ENCODE results near the gene HNF1B.
"Not testable (repeated sequence)": the region's sequence is repeated elsewhere in the genome, so short reads cannot be mapped to it uniquely, and the experiment has no call there.

HNF1B gene

DNA sequence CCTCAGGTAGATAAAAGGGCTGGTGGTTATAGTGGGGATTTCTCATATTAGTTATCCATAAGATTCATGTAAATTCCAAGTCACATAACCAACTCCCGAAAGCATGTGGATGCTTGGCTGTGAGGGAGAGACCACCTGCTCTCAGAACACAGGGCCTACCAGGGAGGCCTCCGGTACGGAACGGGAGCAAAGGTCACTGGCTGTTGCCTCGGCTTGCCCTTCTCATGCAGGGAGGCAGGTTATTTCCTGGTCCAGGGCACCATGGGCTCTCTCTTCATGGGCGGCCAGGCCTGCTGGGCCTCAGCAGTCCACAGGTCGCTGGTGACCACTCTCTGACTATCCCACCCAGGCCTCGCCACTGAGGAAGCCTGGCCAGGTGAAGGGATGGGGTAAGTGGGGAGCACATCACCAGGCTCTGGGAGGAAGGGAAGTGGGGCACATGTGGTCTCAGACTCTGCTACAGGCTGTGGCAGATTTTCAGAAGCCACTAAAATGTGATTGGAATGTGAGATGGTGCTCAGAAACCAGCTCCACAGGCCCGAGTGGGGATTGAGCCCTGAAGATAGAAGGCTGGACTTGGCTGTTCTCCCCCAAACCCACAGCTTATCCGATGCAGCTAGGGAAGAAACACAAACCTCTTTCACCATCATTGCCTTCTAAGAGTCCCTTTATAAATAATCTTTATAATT is 45.4 kb downstream of the HNF1B start:
- no peak for DNase-seq

DNA sequence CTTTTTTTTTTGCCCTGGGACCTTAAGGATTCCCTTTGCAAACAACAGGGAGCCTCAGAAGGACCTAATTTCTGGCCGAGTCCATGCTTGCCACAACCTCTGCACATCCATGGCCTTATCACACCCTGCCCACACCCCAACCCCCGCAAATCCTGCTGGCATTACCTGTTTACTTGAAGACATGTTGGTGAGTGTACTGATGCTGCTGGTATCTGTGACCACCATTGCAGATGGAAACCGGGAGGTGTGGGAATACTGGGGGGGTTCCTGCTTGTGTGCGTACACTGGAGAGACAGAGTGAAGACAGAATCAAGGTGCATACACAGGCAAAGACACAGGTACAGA is 46.0 kb downstream of the HNF1B start:
- DNase-seq: no peak

DNA sequence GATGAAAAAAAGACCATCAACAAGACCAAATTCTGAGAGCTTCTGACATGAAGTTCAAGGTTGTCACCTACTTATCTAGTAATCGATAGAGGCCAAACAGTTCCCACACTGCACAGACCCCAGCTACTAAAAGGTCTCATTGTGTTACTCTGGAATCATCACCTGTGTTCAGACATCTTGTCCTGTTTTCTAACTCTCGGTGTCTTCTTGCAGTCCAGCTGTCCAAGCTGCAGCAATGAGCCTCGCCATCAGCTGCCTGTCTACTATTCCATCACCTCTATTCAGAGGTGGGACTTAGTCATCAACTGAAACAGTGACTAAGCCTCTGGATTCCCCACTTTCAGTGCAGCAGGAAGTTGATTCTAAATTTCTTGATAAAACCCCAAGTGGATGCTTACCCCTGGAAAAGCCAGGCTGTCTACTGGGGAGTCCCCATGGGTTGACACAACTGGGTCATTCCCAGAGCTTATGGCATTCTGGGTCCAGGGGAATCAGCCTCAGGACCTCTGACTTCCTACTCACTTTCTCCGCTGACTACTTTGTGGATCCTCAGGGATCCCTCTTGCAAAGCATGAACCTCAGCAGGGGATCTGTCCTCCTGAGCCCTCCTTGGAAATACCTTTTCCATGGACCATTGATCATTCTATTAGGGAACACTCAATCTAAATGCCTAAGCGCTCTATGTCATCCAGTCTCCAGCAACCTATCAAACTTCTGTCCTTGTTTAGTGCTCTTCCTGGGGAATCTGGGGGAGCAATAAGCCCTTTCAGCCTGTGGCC is 46.5 kb downstream of the HNF1B start:
- DNase-seq: no peak

DNA sequence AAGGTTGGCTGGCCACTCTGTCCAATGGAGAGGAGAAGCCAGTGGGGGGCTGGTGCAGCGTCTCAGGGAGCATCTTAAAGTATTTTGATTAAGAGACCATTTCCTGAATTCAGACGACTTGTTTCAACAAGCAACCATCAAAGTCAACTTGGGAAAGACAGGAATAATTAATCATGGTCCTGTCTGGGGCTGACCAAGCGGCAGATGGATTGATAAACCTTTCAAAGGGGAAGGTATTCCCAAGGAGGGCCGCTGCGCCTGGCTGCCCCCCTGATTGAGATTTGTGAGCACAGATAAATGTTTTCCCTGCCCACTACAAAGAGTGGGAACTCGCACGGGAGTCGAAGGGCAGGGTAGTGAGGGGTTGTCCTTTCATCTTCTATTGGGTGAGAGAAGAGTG is 47.5 kb downstream of the HNF1B start:
- DNase-seq: no peak

DNA sequence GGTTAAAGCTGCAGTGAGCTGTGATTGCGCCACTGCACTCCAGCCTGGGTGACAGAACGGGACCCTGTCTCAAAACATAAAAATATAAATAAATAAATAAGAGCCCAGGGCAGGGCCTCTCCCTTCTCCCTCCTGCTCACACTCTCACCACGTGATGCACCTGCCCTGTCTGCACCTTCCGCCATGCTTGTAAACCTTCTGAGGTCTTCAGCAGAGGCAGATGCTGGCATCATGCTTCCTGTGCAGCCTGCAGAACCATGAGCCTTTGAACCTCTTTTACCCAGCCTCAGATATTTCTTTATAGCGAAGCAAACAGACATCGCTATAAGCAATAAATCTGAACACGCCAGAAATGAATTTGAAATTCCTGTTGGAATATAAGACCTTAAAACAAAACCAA is 48.5 kb downstream of the HNF1B start:
- DNase-seq: no peak

DNA sequence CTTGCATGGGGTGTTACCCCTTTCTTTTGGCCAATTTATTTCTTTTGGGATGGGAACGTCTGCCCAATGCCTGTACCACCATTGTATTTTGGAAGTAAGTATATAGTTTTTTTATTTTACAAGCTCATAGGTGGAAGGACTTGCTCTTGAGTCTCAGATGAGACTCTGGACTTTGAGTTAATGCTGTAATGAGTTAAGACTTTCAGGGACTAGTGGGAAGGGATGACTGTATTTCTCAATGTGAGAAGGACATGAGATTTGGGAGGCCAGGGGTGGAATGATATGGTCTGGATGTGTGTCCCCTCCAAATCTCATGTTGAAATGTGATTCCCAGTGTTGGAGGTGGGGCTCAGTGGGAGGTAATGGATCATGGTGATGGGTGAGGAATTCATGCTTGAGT is 49.1 kb downstream of the HNF1B start:
- no peak for DNase-seq

DNA sequence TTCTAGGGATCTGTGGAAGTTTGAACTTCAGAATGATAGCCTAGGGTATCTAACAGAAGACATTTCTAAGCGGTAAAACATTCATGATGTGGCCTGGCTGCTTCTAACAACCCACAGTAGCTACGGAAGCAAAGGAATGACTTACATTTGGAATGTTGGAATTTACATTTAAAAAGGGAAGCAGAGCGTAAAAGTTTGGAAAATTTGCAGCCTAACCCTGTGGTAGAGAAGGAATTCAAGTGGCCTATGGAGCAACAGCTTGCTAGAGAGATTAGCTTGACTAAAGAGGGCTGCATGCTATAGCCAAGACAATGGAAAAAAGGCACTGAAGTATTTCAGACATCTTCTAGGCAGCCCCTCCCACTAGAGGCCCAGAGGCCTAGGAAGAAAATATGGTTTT is 50.1 kb downstream of the HNF1B start:
- no peak for DNase-seq

DNA sequence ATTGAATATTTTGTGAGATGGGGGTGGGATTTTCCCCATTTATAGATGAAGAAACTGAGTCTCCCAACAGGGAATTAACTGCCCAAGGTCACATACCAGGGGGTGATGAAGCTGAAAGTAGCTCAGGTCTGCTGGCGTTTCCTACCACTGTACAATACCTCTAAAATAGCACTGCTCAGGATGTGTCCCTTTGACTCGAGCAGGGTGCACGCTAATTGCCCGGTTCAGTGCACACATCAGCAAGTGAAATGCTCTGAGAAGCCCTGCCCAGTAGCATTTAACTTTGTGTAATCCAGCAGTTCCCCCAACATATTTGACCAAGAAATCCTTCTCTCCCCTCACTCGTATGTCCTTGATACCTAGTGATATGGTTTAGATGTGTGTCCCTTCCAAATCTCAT is 51.5 kb downstream of the HNF1B start:
- DNase-seq: no peak

DNA sequence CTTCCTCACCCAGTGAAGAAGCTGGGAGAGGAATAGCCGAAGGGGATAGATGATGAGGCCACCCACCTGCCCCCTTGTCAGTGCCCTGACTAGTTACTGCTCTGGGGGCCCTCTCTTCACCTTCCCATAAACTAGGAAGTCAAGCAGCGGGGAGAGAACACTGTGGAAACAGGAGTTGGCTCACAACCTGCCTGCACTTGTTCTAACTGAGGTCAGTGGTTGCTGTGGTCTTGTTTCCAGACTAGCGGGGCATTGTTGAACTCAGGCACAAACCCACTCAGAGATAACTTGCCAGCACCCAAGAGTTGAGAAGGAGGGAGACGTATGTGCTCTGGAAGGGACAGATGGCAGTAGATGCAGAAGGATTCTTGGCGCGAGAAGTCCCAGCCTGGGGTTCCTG is 53.1 kb downstream of the HNF1B start:
- no peak for DNase-seq

DNA sequence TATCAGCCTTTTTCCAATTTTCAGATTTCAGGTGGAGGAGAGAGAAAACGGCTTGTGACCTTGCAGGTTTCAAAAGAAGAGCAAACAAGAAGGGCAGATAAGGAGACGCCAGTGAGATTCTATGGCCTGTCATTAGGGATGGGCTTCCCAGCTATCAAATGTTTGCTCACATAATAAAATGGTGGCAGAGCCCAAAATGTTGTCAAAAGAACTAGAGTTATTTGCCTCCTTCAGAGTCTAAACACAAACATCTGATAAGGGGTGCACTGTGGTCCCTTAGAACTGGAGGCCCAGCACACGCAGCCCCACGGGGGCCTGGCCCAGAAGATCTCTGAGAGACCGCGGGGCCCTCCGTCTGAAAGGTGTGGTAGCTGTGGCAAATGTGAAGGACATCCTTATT is 55.5 kb downstream of the HNF1B start:
- no peak for DNase-seq

DNA sequence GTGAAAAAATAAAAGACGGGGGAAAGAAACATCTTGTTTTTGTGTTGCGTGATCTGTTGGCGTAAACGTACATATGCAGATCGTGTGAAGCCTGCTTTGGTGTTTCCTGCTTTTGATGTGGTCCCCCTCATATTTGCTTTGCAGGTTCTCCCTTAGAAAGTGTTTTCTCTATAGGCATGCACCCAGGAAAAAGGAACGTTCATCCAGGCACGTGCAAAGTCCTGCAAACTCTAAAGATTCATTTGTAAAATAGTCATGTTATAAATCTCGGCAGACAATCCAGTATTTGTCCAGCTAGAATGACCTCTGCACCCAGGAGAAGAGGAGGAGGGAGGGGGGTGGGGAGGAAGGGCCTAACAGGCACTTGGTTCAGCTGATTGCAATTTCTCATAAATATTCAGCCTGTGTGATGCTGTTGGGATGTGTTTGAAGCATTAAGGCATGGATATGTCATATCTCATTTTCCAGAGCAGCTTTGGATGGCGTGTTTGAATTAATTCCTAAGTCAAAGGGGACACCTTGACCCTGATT is 61.3 kb downstream of the HNF1B start:
- no peak for DNase-seq

DNA sequence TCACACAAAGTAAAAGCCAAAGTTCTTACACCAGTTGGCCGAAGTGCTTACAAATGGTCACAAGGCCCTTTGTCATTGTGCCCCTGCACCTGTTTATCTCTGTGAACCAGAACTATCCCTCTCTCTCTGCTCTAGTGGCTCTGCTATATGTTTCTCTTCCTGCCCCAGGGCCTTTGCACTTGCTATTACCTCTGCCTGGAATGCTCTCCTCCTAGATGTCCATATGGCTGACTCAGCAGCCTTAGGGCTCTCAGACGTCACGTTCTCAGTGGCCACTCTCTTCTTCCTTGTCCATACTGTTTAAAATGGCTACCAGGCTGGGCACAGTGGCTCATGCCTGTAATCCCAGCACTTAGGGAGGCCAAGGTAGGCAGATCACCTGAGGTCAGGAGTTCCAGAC is 62.9 kb downstream of the HNF1B start:
- DNase-seq: no peak

DNA sequence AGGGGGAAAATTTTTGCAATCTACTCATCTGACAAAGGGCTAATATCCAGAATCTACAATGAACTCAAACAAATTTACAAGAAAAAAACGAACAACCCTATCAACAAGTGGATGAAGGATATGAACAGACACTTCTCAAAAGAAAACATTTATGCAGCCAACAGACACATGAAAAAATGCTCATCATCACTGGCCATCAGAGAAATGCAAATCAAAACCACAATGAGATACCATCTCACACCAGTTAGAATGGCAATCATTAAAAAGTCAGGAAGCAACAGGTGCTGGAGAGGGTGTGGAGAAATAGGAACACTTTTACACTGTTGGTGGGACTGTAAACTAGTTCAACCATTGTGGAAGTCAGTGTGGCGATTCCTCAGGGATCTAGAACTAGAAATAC is 64.9 kb downstream of the HNF1B start:
- DNase-seq: not testable (repeated sequence)

DNA sequence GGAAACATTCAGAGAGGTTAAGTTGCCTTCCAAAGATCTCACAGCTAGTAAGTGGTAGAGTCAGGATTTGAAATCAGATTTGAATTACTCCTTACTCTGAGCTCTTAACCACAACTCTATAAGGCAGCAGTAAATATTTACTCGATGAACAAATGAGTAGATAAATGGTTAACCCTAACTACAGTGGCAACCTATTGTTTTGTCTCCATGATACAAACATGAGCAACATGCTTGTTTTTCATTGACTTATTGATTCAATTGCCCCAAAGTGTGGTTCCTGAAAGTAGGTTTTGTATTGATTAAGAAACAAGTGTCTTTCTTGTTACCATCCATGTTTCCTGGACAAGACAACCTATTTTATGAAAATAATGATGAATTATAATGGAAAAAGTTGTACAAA is 66.8 kb downstream of the HNF1B start:
- no peak for DNase-seq

DNA sequence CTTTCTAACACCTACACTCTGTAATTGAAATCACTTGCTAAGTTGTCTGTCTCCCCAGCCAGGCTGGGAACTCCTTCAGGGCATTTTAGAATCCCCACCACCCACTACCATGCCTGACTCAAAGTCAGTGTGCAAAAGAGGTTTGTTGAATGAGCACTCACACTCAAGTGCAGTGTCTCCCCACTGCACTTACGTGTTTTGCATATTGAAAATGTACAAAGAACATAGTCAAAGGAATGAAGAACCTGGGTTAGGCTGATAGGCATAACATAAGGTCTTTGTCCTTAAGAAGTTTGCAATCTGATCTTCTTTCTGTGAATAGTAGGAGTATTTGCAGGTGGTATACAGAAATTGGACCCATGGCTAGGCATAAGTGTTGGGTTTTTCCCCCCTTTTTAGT is 67.8 kb downstream of the HNF1B start:
- DNase-seq: no peak

DNA sequence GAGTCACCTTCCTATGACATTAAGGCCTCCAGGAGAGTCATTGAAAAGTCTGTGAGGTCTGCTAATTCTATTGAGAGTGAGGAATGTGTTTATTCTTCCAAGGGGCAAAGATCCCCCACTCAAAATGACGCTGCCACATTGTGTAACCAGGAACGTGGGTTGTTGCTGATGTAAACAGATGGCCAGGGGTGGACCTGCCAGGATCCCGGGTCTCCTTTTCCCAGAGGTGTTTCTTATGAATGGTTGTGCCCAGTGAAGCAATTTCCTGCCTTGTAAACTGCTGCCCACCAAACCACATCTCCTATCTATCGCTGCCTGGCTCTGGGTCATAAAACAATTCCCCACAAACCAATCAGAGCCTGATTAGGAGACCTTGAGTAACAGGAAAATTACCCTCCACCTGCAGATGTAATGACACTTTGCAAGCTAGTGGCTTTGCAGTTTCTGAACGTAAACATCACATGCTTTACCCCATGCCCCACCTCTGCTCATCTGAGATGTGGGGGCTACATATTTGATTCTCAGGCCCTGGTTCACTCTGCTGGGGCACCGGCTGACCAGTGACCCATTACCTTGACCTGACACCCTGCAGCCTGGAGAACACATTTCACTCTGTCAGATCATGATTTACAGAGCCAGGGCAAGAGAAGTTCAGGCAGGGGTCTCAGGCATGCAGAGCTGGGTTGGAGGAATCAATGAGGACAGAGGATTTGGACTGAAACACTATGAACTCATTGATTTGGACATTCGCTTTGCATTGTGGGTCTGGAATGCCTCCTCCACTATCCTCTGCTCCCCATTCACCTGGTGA is 68.5 kb downstream of the HNF1B start:
- DNase-seq: no peak

DNA sequence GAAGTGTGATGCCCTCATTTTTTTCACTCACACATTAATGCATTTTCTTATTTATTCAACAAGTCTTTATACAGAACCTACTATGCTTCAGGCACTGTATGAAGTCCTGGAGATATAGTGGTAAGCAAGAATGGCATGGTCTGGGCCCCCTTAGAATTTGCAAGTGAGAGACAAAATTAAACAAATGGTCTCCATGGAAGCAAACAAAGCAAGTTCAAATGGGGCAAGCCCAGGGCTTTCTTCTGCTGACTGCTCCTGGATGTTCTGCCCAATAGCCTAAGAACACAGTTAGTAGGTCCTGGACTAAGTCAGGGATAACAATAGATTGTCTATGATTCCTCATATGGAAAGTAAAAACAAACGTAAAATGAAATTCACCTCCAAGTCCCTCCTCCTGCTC is 70.3 kb downstream of the HNF1B start:
- no peak for DNase-seq

DNA sequence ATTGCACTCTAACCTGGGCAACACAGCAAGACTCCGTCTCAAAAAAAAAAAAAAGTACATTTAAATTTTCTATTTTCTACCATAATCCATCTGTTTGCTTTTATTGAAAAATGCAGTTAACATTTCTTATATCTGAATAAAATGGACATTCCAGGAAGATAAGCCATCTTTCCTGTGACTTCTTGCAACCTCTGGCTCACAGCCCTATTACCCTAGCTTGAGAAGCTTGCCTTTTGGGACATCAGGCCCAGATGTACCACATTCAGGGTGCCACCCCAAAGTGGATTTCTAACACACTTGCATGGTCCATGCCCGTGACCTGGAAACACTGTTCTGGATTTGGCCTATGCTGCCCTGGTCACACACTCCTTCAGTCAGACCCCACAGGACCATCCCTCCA is 71.5 kb downstream of the HNF1B start:
- DNase-seq: no peak

DNA sequence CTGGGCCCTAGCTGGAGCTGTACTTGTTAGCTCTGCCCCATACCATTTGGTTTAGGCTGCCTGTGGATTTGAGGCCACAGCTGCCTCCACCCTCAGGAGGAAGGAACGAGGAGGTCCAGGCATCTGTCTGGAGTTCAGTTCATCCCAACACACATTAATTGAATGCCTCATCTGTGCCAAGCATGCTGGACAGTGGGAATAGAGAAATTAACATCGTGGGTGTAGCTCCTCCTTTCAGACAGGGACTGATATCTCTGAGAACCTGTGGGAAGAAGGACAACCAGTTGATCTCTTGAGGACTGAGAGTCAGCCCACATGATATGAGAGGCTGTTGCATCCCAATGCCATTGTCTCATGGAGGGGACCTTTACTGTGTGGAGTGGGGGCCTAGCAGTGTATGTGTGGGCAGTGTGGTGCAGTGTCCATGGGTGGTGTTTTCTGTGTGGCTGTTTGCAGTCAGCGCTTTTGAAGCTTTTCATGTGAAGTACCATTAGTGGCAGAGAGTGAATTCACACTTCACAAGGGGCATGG is 72.2 kb downstream of the HNF1B start:
- no peak for DNase-seq

DNA sequence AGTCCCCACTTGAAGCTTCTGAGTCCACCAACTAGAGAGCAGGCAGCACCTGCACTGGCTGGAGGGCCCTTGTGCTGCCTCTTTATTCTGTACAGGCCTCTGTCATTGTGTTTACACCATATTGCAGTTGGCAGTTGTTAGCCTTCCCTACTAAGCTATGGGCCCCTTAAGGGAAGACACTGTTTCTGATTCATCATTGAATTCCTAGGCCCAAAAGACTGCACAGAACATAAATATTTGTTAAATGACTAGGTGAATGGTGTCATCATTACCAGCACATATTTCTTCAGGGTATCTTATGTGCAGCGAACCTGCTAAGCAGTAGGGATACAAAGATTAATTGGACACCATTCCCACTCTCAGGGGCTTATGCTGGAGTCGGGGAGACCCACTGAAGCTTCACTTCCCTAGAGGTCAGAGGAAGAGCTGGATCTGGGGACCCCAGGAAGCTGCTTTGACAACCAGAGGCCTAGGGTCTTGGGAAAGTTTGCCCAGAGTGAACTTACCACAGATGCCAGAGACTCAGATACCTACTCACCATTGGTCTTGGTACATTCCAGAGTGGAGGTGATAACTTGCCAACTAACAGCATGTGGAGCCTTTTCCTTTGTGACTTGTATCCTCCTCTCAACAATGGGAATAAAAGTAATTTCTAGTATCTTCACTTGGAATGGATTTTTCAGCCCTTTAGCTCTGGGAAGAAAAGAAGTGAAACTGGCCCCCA is 72.9 kb downstream of the HNF1B start:
- no peak for DNase-seq

DNA sequence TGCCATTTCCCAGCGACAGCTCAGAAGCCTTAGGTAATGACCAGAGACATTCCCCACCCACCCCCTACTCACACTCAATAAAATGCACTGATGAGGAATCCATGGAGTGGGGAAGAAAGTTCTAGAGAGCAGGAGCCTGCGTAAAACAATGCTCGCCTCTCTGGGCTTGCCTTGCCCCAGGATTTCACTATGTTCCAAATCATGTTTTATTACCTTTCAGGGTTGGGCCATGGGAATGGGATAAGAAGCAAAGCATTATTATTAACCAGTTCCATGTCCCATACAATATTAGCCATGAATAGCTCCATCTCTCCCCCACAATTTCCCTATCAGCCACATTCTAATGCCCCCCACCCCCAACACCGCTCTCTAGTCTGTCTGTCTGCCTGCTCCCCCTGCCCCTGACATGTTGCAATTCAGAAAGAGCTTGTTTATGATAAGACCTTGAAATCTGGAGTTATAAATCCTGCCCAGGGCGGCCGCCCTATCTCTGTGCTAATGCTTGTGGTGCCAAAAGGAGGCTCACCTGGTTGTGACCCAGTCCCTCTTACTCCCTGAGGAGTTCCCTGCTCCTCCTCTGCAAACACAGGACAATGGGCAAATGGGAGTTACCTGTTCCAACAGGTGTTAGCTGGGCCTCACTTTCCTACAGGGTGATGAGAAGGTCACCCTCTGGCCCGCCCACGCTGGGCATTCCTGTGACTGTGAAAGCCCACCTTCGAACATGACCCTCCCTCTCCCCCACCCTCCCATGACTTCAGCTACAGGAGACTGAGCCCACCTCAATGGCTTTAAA is 73.6 kb downstream of the HNF1B start:
- no peak for DNase-seq

DNA sequence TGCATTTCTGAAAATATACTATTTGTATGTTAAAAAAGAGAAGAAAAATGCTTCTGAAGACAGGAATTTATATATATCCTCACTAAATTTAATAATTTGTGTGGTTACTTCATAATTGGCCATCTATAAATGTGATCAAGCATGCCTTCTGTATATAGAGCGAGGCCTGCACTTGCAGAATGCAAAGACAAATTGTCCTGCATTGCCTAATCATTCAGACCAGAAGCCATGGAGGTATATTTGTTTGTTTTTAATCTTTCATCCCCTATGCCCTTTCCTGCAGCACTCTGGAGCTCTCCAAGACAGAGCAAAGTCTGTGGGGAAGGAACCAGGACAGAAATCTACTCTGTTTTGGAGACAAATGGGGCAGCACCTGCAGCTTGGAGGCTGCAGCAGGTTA is 77.8 kb downstream of the HNF1B start:
- no peak for DNase-seq

Measured in activated CD8-positive, alpha-beta memory T cell treated with anti-CD3 and anti-CD28 coated beads, Interleukin-2, amount 50 U/mL, for 4 hours (primary cell).